ENCODE data around the gene OR11A1. TPM values are rescaled to one million over a fixed set of nuclear protein-coding genes. Genes with fewer than 3 reads are reported as not detected.
A peak's percentile ranks its signal among the peaks of the same experiment; 100 is the strongest.

Gene OR11A1
- total and polyA plus RNA-seq, 3 experiments from 2014 or later = not detected

DNA sequence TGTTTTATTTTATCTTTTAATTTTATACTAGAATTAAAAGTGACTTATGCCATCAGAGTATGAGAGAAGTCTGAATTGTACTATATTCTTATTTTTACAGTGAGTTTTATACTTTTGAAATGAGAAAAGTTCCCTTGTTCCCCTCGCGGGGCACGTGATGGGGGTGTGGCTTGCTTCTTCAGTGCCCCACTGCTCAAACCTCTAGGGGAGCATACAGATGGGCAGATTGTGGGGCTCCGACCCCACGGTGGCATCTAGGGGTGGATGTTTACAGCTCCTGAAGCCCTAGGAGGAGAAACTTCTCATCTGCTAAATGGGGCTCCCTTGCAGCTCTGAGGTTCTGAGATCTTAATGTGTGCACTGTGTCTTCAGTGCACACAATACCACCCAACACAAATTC, 42.8 kb upstream of the OR11A1 start:
- Mint-ChIP-seq H3K4me1 (no peaks in the 10 kb centered on the region), H3K9me3 (no peaks in the 10 kb centered on the region), H3K4me3 (no peak overlapping the region), H3K27me3 (peaks cover 15 to 52% of the 10 kb centered on the region in 2 donors), H3K27ac (no peak overlapping the region), H3K36me3 (peaks cover 0 to 2% (median 0%) of the 10 kb centered on the region in 3 donors)
- Histone ChIP-seq H3K4me3 (ENCODE audit: low read length) (no peak overlapping the region), H3K9me3 (ENCODE audit: low read length) (no peaks in the 10 kb centered on the region), H3K27me3 (ENCODE audit: insufficient read depth, low read length, poor library complexity, severe bottlenecking) (peaks cover 9% of the 10 kb centered on the region), H3K4me1 (ENCODE audit: insufficient read depth, low read length) (no peaks in the 10 kb centered on the region), H3K36me3 (ENCODE audit: insufficient read depth, low read length) (no peaks in the 10 kb centered on the region), H3K27ac (ENCODE audit: low read depth, low read length) (no peak overlapping the region)
- POLR2A ChIA-PET = no interaction called here
- DNase-seq = no peak
- CTCF ChIA-PET = no interaction called here

DNA sequence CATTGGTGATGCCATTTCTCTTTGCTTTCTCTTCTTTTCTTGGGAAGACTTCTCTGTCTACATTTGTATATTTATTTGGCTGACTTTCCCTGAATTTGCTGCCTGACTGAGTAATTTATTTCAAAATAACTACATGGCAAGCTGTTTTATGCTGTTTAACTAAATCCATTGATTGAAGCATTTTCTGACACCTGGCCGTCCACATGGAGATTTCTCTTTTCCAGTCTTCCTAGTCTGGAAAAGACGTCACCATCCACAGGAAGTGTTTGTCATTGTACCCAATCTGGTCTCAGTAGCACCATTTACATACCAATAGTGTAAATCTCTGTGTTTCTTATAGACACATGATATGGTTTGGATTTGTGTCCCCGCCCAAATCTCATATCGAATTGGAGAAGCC, 40.1 kb upstream of the OR11A1 start:
- ChIA-PET POLR2A (no interaction called here), CTCF (no interaction called here)
- no peaks in the 10 kb centered on the region for H3K36me3 ChIP-seq (ENCODE audit: insufficient read depth, low read length)
- peaks cover 8 to 49% of the 10 kb centered on the region in 2 donors for H3K27me3 Mint-ChIP-seq
- no peak overlapping the region for H3K4me3 ChIP-seq (ENCODE audit: low read length)
- no peak overlapping the region for H3K27ac ChIP-seq (ENCODE audit: low read depth, low read length)
- H3K27ac Mint-ChIP-seq = no peak overlapping the region
- no peaks in the 10 kb centered on the region for H3K9me3 ChIP-seq (ENCODE audit: low read length)
- H3K4me1 ChIP-seq (ENCODE audit: insufficient read depth, low read length) = no peaks in the 10 kb centered on the region
- peaks cover 0 to 2% (median 0%) of the 10 kb centered on the region in 3 donors for H3K36me3 Mint-ChIP-seq
- H3K27me3 ChIP-seq (ENCODE audit: insufficient read depth, low read length, poor library complexity, severe bottlenecking) = peaks cover 9% of the 10 kb centered on the region
- no peak for DNase-seq
- H3K4me1 Mint-ChIP-seq = no peaks in the 10 kb centered on the region
- no peak overlapping the region for H3K4me3 Mint-ChIP-seq
- H3K9me3 Mint-ChIP-seq = no peaks in the 10 kb centered on the region

DNA sequence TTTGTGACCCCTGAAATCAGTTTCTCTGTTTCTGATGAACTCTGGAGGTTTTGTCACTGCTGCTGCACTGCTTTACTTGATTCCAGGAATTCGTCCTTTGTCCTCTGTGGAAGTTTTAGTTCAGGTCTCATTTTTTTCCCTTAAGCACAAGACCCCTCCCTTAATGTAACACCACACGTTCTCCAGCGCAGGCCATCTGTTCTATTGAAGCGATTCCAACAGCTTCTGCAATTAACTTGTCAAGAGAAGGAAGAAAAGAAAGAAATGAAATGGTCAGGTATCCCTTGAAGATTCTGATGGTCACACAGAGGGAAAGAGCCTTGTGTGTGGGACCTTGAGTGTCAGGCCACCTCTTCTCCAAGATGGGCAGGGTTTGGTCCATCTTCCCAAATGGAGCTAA, 38.7 kb upstream of the OR11A1 start:
- Mint-ChIP-seq H3K27ac (peak overlapping the region in 1 of 8 donors; percentile 64), H3K36me3 (peaks cover 0 to 2% (median 0%) of the 10 kb centered on the region in 3 donors), H3K4me1 (no peaks in the 10 kb centered on the region), H3K4me3 (no peak overlapping the region), H3K9me3 (no peaks in the 10 kb centered on the region), H3K27me3 (peaks cover 5 to 45% of the 10 kb centered on the region in 2 donors)
- H3K27ac ChIP-seq (ENCODE audit: low read depth, low read length) = no peak overlapping the region
- ChIA-PET CTCF (no interaction called here), POLR2A (no interaction called here)
- H3K27me3 ChIP-seq (ENCODE audit: insufficient read depth, low read length, poor library complexity, severe bottlenecking) = peaks cover 4% of the 10 kb centered on the region
- no peaks in the 10 kb centered on the region for H3K9me3 ChIP-seq (ENCODE audit: low read length)
- H3K4me1 ChIP-seq (ENCODE audit: insufficient read depth, low read length) = no peaks in the 10 kb centered on the region
- no peaks in the 10 kb centered on the region for H3K36me3 ChIP-seq (ENCODE audit: insufficient read depth, low read length)
- H3K4me3 ChIP-seq (ENCODE audit: low read length) = no peak overlapping the region
- no peak for DNase-seq

DNA sequence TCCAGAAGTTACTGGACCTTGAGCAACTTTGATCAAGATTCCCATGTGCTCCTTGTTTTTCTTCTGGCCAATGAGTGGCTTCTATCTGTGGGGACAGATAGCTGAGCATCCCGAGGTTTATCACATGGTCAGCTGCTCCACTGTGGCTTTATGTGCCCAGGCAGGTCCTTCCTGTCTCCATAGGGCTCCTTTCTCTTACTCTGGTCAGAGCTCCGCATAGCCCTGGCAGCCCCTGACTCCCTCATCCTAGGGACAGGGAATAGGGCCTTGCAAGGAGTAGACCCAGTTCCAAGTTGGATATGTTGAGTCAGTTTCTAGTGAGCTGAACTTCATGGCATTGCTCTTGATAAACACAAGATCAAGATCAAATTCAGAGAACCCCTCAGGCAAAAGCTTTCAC, 37.3 kb upstream of the OR11A1 start:
- ChIA-PET POLR2A (no interaction called here), CTCF (no interaction called here)
- H3K27me3 Mint-ChIP-seq = peaks cover 5 to 44% of the 10 kb centered on the region in 2 donors
- H3K9me3 Mint-ChIP-seq = no peaks in the 10 kb centered on the region
- no peak overlapping the region for H3K4me3 Mint-ChIP-seq
- no peak for DNase-seq
- Histone ChIP-seq H3K4me1 (ENCODE audit: insufficient read depth, low read length) (no peaks in the 10 kb centered on the region), H3K27me3 (ENCODE audit: insufficient read depth, low read length, poor library complexity, severe bottlenecking) (peaks cover 4% of the 10 kb centered on the region), H3K4me3 (ENCODE audit: low read length) (no peak overlapping the region), H3K27ac (ENCODE audit: low read depth, low read length) (no peak overlapping the region), H3K36me3 (ENCODE audit: insufficient read depth, low read length) (no peaks in the 10 kb centered on the region), H3K9me3 (ENCODE audit: low read length) (no peaks in the 10 kb centered on the region)
- H3K27ac Mint-ChIP-seq = no peak overlapping the region
- H3K36me3 Mint-ChIP-seq = peaks cover 0 to 2% (median 0%) of the 10 kb centered on the region in 3 donors
- no peaks in the 10 kb centered on the region for H3K4me1 Mint-ChIP-seq

DNA sequence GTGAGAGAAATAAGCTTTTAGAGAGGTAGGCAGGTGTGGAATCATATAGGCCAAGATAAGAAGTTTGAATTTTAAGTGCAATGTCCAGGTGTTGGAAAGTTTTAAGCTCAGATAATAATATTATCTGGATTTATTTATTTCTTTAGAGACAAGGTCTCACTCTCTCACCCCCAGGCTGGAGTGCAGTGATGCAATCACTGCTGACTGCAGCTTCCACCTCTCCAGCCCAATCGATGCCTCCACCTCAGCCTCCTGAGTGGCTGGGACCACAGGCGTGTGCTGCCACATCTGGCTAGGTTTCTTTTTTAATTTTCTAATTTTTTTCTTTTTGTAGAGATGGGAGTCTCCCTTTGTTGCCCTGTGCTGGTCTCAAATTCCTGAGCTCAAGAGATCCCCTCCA, 36.4 kb upstream of the OR11A1 start:
- CTCF ChIA-PET = no interaction called here
- H3K4me1 ChIP-seq (ENCODE audit: insufficient read depth, low read length) = no peaks in the 10 kb centered on the region
- H3K9me3 ChIP-seq (ENCODE audit: low read length) = no peaks in the 10 kb centered on the region
- H3K27me3 ChIP-seq (ENCODE audit: insufficient read depth, low read length, poor library complexity, severe bottlenecking) = no peaks in the 10 kb centered on the region
- peaks cover 0 to 2% (median 0%) of the 10 kb centered on the region in 3 donors for H3K36me3 Mint-ChIP-seq
- H3K4me3 ChIP-seq (ENCODE audit: low read length) = no peak overlapping the region
- POLR2A ChIA-PET = no interaction called here
- peaks cover 5 to 38% of the 10 kb centered on the region in 2 donors for H3K27me3 Mint-ChIP-seq
- H3K36me3 ChIP-seq (ENCODE audit: insufficient read depth, low read length) = no peaks in the 10 kb centered on the region
- H3K9me3 Mint-ChIP-seq = no peaks in the 10 kb centered on the region
- H3K27ac ChIP-seq (ENCODE audit: low read depth, low read length) = no peak overlapping the region
- no peak overlapping the region for H3K4me3 Mint-ChIP-seq
- H3K4me1 Mint-ChIP-seq = no peaks in the 10 kb centered on the region
- H3K27ac Mint-ChIP-seq = peak overlapping the region in 1 of 8 donors; percentile 52
- DNase-seq = no peak

DNA sequence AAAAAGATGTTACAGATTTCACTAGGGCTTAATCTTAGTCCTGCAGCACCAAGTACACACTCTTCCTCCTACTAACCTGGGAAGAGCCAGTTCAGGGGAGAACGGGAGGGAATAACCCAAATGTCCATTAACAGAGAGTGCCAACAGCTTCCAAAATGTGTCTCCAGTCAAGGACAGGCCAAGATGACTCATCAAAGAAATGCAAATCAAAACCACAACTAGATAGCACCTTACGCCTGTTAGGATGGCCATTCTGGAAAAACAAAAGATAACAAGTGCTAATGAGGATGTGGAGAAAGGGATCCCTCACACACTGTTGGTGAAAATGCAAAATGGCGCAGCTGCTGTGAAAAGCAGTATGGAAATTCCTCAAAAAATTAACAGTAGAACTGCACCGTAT, 34.7 kb upstream of the OR11A1 start:
- Histone ChIP-seq H3K4me1 (ENCODE audit: insufficient read depth, low read length) (no peaks in the 10 kb centered on the region), H3K36me3 (ENCODE audit: insufficient read depth, low read length) (no peaks in the 10 kb centered on the region), H3K4me3 (ENCODE audit: low read length) (no peak overlapping the region), H3K9me3 (ENCODE audit: low read length) (no peaks in the 10 kb centered on the region), H3K27ac (ENCODE audit: low read depth, low read length) (no peak overlapping the region), H3K27me3 (ENCODE audit: insufficient read depth, low read length, poor library complexity, severe bottlenecking) (no peaks in the 10 kb centered on the region)
- ChIA-PET POLR2A (no interaction called here), CTCF (no interaction called here)
- Mint-ChIP-seq H3K4me1 (no peaks in the 10 kb centered on the region), H3K36me3 (peaks cover 0 to 1% (median 0%) of the 10 kb centered on the region in 3 donors), H3K27ac (no peak overlapping the region), H3K4me3 (no peak overlapping the region), H3K27me3 (peaks cover 3 to 35% of the 10 kb centered on the region in 2 donors), H3K9me3 (no peaks in the 10 kb centered on the region)
- no peak for DNase-seq

DNA sequence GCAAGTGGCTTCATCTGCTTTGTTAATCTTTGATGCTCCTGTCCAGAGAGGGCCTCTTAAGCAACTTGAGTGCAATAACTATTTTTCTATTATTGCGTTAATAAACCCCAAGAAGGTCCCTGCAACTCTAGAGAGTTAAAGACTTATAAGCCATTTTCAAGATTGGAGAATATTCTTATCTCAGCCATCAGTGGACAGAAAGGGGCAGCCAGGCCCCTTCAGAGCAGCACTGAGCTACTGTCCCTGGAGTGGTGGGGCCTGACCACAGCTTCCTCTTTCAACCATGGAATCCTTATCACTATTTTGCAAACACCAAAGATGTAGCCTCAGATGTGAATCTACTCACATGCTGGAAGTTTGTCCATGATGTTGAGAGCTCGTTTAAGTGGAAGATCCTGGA, 33.7 kb upstream of the OR11A1 start:
- no peaks in the 10 kb centered on the region for H3K4me1 ChIP-seq (ENCODE audit: insufficient read depth, low read length)
- ChIA-PET POLR2A (no interaction called here), CTCF (no interaction called here)
- no peak overlapping the region for H3K4me3 ChIP-seq (ENCODE audit: low read length)
- H3K27me3 ChIP-seq (ENCODE audit: insufficient read depth, low read length, poor library complexity, severe bottlenecking) = no peaks in the 10 kb centered on the region
- peaks cover 4 to 33% of the 10 kb centered on the region in 2 donors for H3K27me3 Mint-ChIP-seq
- no peaks in the 10 kb centered on the region for H3K36me3 ChIP-seq (ENCODE audit: insufficient read depth, low read length)
- no peaks in the 10 kb centered on the region for H3K36me3 Mint-ChIP-seq
- no peaks in the 10 kb centered on the region for H3K4me1 Mint-ChIP-seq
- H3K27ac Mint-ChIP-seq = no peak overlapping the region
- no peak overlapping the region for H3K27ac ChIP-seq (ENCODE audit: low read depth, low read length)
- H3K9me3 Mint-ChIP-seq = no peaks in the 10 kb centered on the region
- H3K9me3 ChIP-seq (ENCODE audit: low read length) = no peaks in the 10 kb centered on the region
- no peak for DNase-seq
- no peak overlapping the region for H3K4me3 Mint-ChIP-seq

DNA sequence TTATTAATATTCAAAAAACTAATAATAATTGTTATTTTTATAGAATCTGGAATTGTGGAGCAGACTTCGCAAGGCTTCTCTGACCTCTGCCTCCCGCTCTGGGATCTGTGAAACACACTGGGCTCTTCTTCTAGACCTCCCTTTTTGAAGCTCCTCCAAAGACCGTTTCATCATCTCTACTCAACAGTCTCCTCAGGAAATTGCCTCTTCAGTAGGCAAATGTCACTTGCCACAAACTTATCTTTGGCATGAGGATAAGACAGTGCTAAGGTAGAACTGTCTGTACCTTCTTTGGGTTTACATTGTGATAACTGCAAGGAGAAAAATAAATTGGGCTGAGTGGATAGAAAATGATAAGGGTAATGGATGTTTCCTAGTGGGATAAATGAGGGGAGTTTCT, 33.2 kb upstream of the OR11A1 start:
- Mint-ChIP-seq H3K4me1 (no peaks in the 10 kb centered on the region), H3K27me3 (peaks cover 6 to 33% of the 10 kb centered on the region in 2 donors), H3K36me3 (no peaks in the 10 kb centered on the region), H3K4me3 (no peak overlapping the region), H3K9me3 (no peaks in the 10 kb centered on the region), H3K27ac (no peak overlapping the region)
- H3K27ac ChIP-seq (ENCODE audit: low read depth, low read length) = no peak overlapping the region
- no peaks in the 10 kb centered on the region for H3K4me1 ChIP-seq (ENCODE audit: insufficient read depth, low read length)
- ChIA-PET POLR2A (no interaction called here), CTCF (no interaction called here)
- H3K4me3 ChIP-seq (ENCODE audit: low read length) = no peak overlapping the region
- no peaks in the 10 kb centered on the region for H3K27me3 ChIP-seq (ENCODE audit: insufficient read depth, low read length, poor library complexity, severe bottlenecking)
- no peak for DNase-seq
- no peaks in the 10 kb centered on the region for H3K9me3 ChIP-seq (ENCODE audit: low read length)
- no peaks in the 10 kb centered on the region for H3K36me3 ChIP-seq (ENCODE audit: insufficient read depth, low read length)

DNA sequence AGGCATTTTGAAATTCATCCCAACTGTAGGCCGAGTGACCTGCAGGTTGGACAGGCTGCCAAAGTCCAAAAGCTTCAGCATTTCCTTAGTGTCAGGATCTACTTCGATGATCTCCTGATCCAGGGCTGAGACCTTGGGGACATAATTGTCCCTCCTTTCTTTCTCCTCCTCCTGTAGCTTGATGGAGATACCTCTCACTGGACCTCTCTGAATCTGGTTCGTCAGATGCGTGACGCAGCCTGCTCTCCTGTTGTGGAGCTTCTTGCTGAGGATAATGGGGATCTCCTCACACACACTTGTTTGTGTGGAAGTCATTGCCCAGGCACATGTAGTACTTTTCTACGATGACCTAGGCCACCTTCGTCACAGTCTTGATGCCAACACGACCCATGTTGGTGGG, 32.4 kb upstream of the OR11A1 start:
- Histone ChIP-seq H3K27ac (ENCODE audit: low read depth, low read length) (no peak overlapping the region), H3K36me3 (ENCODE audit: insufficient read depth, low read length) (no peaks in the 10 kb centered on the region), H3K4me3 (ENCODE audit: low read length) (no peak overlapping the region), H3K9me3 (ENCODE audit: low read length) (no peaks in the 10 kb centered on the region), H3K4me1 (ENCODE audit: insufficient read depth, low read length) (no peaks in the 10 kb centered on the region), H3K27me3 (ENCODE audit: insufficient read depth, low read length, poor library complexity, severe bottlenecking) (no peaks in the 10 kb centered on the region)
- ChIA-PET CTCF (no interaction called here), POLR2A (no interaction called here)
- Mint-ChIP-seq H3K27ac (no peak overlapping the region), H3K4me3 (no peak overlapping the region), H3K4me1 (no peaks in the 10 kb centered on the region), H3K27me3 (peaks cover 12 to 41% of the 10 kb centered on the region in 2 donors), H3K9me3 (no peaks in the 10 kb centered on the region), H3K36me3 (no peaks in the 10 kb centered on the region)
- no peak for DNase-seq

All from CD8-positive, alpha-beta memory T cell (primary cell).